Forelimb muscle (tissue), 1 donor: ENCODE measurements around the gene RAMP2. TPM values are rescaled to one million over a fixed set of nuclear protein-coding genes. Genes with fewer than 3 reads are reported as not detected.
"Not testable (repeated sequence)": the region's sequence is repeated elsewhere in the genome, so short reads cannot be mapped to it uniquely, and the experiment has no call there.

Experiments
- DNase-seq: peaks from one replicate; pipeline ENCODE4 v3.0.0-alpha.2; 2013; ENCODE audit warnings: low read depth
- polyA plus RNA-seq: library from polyadenylated mRNA; unstranded; fragments of 120-200 nt; gene quantifications from one replicate; pipeline ENCODE4 v1.2.1, GENCODE V29; 2013; ENCODE audit not compliant: insufficient read length

The RAMP2 gene
- polyA plus RNA-seq, 1 donor = 64.1 TPM

GRCh38 chr17:42768006-42768405 lies 7.0 kb downstream of the RAMP2 start:
- DNase-seq = not testable (repeated sequence)

GRCh38 chr17:42769964-42770363 lies 8.9 kb downstream of the RAMP2 start:
- DNase-seq = not testable (repeated sequence)

- DNase-seq = no peak
These were observed 11.9 kb downstream of the RAMP2 start for GRCh38 chr17:42772945-42773289.

- DNase-seq = no peak
These were observed 12.4 kb downstream of the RAMP2 start, which contains the start of gene VPS25 for GRCh38 chr17:42773290-42774035. VPS25 (plus strand) TSS chr17:42773449; CDS start chr17:42773476, 27 bp downstream.

GRCh38 chr17:42774066-42774745 lies 13.2 kb downstream of the RAMP2 start:
- no peak for DNase-seq

- no peak for DNase-seq
These were observed 14.6 kb downstream of the RAMP2 start for GRCh38 chr17:42775534-42776098.

GRCh38 chr17:42778570-42778969 lies 17.5 kb downstream of the RAMP2 start:
- no peak for DNase-seq

- no peak for DNase-seq
These were observed 18.4 kb downstream of the RAMP2 start for GRCh38 chr17:42779304-42779935.

GRCh38 chr17:42779936-42780850 lies 19.2 kb downstream of the RAMP2 start, which contains the start of gene WNK4:
WNK4 (plus strand) TSS chr17:42780610; CDS start chr17:42780699, 89 bp downstream.
- DNase-seq = no peak

- DNase-seq = no peak
These were observed 20.0 kb downstream of the RAMP2 start for GRCh38 chr17:42780851-42781638.

- no peak for DNase-seq
These were observed 20.7 kb downstream of the RAMP2 start for GRCh38 chr17:42781639-42782165.

GRCh38 chr17:42782166-42783061 lies 21.4 kb downstream of the RAMP2 start:
- no peak for DNase-seq

GRCh38 chr17:42783062-42783790 lies 22.2 kb downstream of the RAMP2 start:
- DNase-seq = no peak

GRCh38 chr17:42783791-42784138 lies 22.7 kb downstream of the RAMP2 start:
- DNase-seq = no peak

- no peak for DNase-seq
These were observed 23.4 kb downstream of the RAMP2 start for GRCh38 chr17:42784409-42784808.

GRCh38 chr17:42784811-42785592 lies 24.0 kb downstream of the RAMP2 start:
- DNase-seq = no peak

GRCh38 chr17:42787266-42787665 lies 26.2 kb downstream of the RAMP2 start:
- DNase-seq = no peak

- DNase-seq = no peak
These were observed 30.9 kb downstream of the RAMP2 start for GRCh38 chr17:42791948-42792347.
